HG02970 (cell line): ENCODE results near the gene PLXDC2.

Experiments used
- ATAC-seq: cut with Tn5 transposase; IDR thresholded peaks from one replicate; pipeline ENCODE4 v1.9.1; 2021; ENCODE audit warnings: mild to moderate bottlenecking, moderate library complexity, moderate number of reproducible peaks; ENCODE audit not compliant: unreplicated experiment, low FRiP score

PLXDC2 gene

DNA sequence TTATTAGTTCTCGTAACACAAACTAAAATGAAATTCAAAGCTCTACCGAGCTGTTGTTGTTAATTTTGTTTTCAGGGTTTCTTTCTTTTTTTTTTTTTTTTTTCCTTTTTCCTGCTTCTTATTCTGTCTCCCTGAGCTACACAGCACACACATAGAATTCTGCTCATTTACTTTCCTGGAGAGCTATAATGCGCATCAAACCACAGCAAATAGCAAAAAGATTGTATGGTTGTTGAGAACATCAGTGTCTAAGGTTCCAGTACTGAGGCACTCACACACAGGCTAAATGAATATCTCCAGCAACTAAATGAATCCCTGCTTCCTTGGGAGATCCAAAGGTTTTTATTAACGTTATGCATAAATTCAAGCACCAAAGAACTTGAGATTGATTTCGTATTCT is 418.3 kb downstream of the PLXDC2 start:
- ATAC-seq, result no peak

DNA sequence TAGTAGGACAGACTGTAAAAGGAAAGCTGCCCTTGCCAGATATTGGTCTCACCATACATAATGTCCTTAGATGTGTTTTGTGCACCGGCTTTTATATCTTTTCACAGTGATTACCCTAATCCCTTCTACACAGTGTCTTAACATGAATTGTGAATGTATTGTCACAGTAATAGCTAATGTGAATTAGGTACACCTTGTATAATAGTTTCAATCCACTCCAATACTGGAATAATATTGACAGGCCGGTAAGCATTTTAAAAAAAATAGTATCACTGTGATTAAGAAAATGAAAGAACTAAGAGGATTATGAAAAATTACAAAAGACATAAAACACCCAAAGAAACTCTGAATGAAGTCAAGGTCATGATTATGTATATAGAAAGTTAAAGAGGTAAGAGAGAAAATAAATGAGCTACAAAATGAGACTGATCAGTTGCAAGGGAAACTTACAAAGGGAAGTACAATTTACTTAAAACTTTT is 420.9 kb downstream of the PLXDC2 start:
- ATAC-seq, result no peak

DNA sequence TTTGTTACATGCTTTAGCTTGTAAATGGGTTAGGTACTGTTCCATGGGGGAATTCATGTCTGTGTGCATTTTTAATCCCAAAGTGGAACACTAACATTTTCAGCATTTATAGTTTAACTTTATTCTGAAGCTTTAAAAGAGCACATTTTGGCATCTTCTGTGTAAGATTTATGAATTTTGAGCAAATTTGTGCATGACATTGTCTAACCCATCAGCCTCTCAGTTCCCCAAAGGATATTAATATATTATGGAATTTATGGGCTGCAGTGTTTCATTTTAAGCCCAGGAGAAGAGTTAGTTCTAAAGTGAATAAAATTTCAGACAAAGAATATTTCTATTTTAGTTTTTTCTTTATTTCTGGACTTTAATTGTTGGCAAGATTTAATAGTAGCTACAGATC is 421.4 kb downstream of the PLXDC2 start:
- ATAC-seq, result no peak

DNA sequence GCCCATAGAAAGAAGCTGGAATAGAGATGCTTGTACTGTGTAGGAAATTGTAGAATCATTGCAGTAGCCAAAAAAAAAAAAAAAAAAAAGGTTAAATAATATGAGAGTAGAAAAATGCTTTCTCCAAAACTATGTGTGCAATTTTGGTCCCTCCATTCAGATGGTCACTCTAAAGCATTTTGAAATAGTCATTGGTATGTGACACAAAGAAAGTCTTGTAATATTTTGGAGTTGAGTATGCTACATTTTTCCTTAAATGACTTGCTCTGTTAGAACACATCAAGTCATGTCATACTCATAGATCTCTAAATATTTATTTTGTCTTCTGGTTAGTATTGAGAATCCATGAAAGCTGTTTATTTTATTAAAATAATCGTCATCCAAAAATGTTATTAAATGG is 424.4 kb downstream of the PLXDC2 start:
- no peak for ATAC-seq

DNA sequence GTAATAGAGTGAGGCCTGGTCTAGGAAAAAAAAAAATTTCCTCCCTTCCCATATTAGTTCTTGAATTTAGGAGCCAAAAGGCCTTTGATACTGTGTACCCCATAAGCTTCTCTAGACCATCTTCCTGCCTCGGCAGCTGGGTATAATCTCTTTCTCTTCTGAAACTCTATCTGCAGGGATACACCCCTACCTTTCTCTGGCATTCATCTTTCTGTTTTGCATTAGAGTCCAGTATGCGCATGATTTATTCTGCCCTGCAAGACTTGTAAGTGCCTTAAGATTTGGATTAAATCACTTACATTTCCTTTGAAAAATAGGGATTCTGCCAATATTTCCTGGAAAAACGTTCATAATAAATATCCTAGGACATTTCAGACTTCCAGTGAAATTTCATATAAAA is 431.2 kb downstream of the PLXDC2 start:
- ATAC-seq, result no peak

DNA sequence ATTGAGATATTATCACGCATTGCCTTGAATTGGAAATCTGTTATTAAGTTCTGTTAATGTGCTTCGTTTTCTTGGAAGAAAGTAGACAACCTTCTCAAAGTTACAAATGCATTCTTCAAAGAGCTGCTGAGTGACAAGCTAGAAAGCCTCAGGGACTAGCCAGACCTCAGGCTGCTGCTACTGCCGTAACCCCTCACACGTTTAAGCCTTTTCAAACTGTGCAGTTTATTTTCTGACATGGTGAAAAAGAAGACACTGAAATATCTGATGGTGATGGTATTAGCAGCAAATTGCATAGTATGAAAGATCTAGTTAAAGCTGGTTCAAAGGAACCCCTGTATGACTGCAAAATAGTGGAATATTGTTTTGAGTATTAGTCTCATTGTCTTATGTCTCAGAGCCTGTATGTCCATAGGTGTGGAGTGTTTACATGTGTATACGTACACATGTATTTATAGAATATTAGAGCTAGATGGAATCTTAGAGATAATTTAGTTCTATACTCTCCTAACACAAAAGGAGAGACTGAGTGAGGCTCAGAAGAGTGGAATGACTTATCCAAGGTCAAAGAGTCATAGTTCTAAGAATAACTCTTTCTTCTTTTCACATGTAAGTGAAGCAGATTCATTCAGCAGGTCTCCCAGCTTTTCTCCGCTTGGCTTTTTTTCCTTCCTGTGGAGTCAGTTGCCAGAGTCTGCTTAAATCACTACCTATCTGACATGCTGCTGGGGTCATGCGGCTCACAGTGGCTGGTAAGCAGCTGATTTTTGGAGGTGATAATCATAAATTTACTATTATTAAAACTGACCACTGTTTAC is 431.9 kb downstream of the PLXDC2 start:
- no peak for ATAC-seq

DNA sequence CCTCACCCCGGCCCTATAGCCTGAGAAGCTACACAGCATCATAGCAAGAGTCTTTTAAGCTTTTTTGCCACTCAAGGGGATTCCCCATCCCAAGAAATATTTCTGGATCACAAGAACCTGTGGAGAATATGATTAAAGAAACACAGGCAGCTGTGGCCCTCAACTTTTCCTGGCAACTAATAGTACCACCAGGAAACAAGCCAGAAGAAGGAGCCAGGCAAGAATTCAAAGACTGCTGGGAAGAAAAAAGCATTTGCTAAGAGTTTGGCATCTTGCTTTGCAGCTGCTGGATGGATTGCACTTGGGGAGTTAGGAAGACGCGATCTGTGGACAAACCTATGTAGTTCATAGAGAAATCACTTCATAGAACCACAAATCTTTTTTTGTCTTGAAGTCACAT is 437.8 kb downstream of the PLXDC2 start:
- ATAC-seq, result no peak

DNA sequence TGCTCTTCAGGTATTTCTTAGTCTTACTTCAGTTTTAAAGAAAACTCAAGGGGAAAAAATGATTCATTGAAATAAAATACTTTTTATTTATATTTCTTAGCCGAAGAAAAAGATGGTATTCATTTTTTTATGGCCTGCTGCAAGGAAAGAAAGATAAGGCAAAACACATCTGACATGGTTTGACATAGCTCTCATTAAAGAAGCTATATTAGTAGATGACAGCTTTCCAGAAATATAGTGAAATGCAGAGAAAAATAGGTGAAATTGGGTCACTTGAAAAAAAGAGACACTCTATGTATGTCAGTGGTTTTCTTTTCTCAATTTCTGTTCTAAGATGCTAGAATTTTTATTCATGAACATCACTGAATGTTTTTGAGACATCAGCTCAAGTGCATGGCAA is 438.3 kb downstream of the PLXDC2 start:
- ATAC-seq, result no peak

DNA sequence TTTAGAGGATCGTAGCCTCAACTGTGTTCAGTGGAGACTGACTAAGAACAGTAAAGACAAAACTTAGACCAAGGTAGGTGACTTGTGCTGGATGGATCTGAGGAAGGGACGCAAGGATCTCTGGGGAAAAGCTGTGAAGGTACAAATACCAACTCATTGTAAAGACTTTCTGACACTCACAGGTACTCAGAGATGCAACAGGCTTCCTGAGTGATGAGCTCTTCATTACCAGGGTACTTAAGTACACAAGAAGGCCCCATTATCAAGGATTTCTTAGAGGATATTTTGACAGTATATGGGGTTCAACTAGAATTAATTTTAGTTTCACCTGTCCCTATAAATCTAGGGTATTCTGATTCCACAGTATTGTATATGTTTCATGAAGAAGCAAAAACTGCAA is 440.7 kb downstream of the PLXDC2 start:
- no peak for ATAC-seq

DNA sequence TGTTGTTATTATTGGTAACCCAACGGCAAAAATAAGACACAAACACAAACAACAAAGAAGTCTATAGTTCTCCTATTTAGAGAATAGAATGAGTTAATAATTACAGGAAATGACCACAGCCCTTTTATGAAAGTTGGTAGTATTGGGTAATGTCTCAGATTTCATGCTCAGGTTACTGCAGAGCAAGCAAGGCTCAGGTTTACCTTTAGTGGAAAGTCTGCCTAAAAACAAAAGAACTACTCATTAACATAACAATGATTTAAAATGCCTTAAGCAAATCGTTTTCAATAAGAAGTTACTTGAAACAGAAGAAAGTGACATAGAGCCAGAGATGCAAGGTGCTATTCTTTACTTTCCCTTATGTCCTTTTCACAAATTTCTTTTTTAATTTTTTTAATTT is 441.2 kb downstream of the PLXDC2 start:
- no peak for ATAC-seq

DNA sequence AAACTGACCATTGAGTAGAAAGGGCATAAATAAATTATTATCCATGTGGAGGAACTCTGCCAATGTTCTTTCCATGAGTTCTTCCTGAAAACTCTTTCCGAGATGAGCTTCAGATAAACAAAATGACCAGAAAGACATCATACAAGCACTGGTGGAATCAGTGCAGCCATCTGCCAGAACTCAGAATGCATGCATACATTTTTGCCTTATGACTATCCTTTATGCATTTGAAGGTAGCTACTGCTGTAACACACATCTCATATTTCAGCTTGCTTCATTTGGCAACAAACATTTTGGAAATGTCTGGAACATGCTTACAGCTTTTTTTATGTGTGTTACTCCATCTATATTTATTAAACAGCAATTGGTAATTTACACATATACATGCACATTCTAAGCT is 448.9 kb downstream of the PLXDC2 start:
- ATAC-seq, result no peak

DNA sequence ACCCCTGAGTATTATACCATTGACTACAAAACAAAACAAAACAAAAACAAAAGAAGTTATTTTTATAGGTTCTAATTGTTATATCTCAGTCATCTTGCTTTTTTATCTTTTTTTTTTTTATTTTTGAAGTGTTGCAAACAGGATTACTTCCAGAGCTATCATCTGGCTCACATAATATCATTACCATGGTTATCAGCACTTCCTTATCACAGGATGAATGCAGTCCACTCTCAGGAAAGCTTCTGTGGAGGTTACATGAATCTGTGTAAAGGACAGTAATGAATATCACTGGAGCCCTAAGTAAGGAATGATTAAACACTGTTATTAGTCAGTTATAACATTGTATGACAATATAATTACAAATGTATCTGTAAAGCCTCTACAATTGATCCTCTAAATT is 451.5 kb downstream of the PLXDC2 start:
- ATAC-seq, result no peak

DNA sequence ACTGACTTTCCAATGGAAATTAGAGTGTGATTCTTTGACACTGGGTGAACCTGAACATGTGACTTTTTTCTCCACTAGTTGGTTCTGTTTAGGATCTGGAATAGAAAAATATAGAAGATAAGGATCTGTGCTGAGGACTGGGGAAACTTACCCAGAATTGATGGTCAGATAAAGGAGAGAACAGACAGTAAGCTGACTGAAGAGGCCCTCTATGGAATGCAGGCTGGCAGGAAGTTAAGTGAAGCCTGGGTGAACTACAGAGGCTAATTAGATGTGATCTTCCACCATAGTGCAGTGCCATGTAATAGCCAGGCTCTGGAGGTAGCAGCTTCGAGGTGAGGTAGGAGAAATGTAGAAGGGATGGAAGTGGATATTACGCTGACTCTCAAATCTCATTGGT is 455.3 kb downstream of the PLXDC2 start:
- no peak for ATAC-seq

DNA sequence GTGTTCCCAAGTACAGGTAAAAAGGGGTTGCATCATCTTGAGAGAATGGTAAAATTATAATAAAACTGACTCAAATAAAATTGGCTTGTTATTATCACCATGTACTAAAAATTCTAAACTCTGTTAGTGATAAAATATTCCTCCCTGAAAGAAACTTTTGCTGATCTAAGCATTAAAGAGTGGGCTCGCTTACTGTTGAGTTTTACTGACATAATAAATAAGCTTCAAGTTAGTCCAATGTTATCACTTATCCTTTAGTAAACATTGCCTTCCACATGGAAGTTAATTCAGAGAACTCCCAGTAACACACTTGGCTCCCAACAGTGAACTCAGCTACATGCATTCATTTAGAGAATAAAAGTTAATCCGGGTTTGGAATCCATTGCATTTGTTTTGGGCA is 456.4 kb downstream of the PLXDC2 start:
- no peak for ATAC-seq

DNA sequence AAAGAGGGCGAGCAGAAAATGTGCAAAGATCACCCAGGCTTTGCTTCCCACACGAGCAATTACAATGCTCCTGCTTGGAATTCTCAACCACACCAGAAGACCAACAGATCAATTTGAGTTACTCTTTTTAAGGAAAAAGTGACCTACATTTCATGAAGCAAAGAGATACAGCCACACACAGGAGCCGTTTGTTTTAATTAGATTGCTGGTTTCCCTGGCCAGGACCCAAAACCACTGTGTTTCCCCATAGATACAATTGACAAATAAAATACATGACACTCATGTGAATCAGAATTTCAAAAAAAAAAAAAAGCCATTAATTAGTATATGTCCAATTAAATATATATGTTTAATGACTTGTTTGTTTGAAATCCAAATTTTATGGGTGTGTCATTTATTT is 458.3 kb downstream of the PLXDC2 start:
- no peak for ATAC-seq

DNA sequence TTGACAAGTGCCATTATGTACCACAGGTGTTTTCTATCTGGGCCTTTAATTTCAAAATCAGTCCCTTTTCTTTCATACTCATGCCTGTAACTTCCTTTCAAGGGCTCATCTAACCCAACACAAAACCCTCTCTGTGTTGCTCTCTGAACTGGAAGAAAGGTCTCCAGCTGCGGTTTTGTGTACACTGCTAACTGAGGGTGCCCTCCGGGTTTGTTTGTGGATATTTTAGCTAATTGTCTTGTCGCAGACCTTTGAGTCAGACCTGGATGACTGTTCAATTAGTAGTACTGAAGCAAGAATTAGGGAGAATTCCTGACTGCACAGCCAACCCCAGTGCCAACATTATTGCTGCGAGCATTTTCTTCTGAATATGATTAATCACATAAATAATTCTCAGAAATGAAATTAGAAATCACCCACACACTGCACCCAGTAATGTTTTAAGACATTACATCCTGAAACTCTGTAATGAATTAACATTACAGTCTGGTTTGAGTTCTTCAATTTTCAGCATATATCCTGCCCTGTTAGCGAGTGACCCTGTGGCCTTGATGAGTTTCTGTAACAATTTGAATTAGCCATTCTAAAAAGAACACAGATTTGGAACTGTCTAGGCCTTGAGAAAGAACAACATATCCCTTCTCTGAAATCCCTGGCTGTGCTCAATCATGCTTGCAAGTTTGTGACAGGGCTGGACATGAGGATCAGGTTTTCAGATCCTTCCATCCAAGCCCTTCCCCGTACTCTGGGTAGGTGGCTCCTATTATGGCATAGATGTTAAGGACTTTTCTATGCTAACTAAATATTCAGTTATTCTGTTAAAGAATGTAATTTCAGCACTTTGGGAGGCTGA is 460.1 kb downstream of the PLXDC2 start:
- ATAC-seq, result no peak

DNA sequence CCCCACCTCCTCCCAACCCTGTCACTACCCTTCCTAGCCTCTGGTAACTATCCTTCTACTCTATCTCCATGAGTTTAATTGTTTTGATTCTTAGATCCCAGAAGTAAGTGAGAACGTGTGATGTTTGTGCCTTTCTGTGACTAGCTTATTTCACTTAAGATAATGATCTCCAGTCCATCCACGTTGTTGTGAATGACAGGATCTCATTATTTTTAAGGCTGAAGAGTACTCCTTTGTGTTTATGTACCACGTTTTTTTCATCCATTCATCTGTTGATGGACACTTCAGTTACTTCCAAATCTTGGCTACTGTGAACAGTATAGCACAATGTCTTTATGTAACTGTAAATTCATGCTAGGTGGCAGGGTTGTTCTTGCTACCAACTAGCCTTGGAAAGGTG is 461.6 kb downstream of the PLXDC2 start:
- no peak for ATAC-seq

DNA sequence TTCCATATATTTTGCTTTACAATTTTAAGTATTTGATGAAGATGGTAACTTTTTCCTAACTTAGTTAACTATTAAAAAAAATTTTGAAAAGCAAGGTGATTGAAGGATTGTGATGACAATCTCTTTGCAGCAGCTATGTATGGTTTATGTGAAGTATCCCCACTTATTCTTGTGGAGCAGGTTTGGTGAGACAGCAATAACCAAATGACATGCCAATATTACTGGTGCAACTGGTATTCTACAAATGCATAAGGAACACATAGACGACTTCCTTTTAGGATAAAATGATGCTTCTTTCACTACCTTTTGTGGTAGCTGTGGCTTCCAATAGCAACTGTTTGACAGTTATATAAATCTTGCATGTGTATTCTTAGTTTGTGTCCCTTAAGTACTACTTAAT is 465.3 kb downstream of the PLXDC2 start:
- ATAC-seq, result no peak

DNA sequence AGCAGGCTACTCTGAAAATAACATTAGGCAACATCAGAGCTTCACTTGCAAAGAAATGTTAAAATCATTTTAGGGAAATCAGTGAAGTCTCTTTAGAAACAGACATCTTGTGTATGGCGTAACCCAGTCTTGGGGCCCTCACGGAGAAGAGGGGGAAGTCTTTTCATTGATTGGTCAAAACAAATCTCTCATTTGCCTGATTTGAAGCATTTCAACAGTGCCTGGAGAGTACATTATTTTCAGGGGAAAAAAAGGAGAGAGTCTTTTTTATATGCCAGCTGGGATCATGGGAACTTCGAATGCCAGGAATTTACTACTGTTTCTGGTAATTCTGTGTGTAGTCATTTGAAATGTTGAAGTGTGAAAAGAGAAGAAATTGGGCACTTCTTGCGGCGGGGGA is 471.4 kb downstream of the PLXDC2 start:
- ATAC-seq, result no peak

DNA sequence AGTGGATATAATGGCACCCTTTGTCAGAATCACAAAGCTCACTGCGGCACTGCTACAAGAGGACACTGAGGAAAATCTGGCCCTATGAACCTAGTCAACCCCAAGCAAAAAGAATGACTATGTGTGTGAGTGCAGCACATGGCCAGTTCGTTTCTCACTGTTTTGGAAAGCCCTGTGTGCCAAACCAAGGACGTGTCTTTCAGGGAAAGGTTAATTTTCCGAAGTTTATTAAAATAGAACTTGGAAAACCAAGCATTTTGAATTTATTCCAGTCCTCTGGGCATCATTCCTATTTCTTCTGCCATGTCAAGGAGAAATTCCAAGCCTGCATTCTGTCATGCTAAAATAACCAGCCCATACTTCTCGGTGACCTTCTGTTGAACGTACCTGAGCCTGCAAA is 471.8 kb downstream of the PLXDC2 start:
- ATAC-seq, result no peak

DNA sequence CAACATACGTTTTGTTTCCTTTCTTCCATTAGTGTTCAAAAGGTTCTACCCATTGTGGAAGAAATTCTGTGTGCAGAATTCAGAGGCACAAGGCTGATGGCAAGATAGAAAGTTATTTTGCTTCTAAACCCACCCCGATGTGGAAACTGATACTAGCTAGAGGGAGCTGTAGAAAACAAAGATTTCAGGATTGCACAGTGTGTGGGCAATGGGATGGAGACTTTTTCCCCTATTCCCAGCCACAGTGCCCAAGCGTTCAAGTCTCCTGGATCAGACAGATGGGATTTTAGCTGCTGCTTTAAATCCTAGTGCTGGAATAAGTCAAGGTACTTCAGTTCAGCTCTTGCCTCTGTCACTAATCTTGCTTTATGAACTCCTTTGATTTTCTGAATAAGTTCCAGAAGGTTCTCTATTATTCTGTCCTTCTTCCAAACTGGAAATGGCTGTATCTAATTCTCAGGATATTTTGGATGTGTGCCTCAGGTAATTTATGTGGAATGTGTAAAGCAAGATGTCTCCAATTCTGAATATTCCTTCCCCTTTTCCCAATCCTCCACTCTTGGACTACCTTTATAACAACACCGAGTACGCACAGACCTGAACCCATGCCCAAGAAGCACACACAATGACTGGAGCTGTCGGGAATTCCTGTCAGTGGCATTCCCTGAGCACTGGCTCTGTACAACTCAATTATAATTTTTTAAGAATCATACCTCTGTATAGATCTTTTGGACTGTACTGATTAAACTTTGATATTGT is 473.0 kb downstream of the PLXDC2 start:
- no peak for ATAC-seq
